Stimulated activated CD8-positive, alpha-beta memory T cell treated with anti-CD3 and anti-CD28 coated beads, Interleukin-15, amount 100 ng/mL, for 1 hour (primary cell): ENCODE data around the gene DDOST.
"Not testable (repeated sequence)": the region's sequence is repeated elsewhere in the genome, so short reads cannot be mapped to it uniquely, and the experiment has no call there.

Experiments
- DNase-seq: peaks from one replicate; pipeline ENCODE4 v3.0.0-alpha.2; 2020; ENCODE audit warnings: low read depth

Gene DDOST

DNA sequence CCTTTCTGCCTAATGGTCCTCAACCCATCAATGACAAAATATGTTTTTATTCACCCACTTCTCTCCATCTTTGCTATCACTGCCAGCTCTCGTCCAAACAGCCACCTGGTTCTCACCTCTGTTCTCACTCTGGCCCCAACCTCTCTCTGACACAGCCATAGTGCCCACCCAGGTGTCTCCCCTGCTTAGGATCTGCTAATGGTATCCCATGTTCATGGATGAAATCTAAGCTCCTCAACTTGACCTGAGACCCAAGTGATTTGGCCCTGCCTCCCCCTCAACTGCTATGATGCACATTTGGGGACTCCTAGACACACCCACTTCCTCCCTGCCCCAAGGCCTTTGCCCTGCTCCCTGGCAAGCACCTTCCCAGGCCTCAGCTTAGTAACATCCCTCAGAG lies 30.7 kb upstream of the DDOST start:
- no peak for DNase-seq

DNA sequence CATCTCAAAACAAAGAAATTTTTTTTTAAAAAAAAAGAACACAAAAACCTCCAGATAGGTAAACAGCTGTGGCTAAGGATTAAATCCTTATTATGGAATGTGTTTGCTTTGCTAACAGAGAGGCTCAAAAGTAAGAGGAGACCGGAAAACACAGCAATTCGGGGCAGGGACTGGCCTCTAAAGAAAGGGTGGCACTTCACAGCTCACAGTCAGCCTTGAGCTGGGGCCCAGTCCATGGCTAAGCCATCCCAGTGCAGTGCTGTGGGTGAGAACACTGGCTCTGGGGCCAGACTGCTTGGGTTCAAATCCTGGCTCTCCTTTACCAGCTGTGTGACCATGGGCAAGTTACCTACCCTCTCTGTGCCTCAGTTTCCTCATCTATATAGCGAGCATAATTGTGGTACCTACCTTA lies 28.5 kb upstream of the DDOST start:
- DNase-seq: no peak

DNA sequence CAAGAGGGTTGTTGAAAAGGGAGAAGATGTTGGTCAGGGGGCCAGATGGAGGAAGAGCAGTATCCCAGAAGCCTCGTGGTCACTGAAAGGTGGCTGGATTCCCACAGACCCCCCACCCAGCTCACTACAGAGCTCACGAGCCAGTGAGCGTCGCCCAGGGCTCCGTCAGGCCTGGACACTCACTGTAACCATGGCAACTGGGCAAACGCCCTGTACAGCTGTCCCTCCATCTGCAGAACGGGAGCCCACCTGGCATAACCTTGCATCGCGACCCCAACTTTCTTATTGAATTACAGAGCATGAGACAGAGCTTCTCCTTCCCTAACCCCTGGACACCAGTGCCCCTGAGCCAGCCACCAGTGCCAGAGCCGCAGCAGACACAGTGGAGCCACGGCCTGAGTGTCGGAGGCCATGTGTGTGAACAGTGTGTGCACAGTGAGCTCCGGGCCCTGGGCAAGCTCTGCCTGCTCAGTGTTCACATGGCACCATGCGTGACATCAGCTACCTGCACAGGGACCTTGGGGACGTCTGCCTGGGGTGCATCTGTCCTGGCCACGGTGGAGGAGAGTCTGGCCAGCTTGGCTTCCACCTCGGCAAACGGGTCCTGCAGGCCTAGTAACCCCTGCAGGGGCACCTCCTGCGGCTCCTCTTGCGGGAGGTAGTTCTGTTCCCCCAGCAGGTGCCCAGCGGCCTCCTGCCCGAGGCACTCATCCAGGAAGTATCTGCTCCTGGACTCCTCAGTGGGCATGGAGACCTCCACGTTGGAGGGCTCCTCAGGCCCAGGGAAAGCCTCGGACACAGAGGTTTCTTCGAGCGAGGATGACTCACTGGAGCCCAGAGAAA lies 25.9 kb upstream of the DDOST start:
- no peak for DNase-seq

DNA sequence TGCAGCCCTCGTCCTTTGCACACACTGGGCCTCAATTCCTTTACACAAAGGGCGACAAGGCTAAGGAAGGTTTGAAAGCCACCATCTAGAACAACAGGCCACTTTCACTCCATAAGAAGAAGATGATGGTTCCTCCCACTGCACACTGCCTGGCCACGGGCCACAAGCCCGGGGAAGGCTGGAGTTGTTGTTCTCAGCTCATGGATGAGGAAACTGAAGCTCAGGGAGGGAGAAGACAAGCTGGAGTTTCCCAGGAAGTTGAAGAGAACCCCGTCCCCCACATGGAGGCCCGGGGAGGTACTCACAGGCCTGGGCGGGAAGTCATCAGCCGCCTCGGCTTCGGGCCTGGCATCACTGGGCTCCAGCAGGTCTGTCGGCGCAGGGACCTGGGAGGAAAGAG lies 24.6 kb upstream of the DDOST start:
- no peak for DNase-seq

GRCh38 chr1:20685099-20685662 lies 24.0 kb upstream of the DDOST start:
- no peak for DNase-seq

GRCh38 chr1:20684651-20685050 lies 23.5 kb upstream of the DDOST start:
- DNase-seq: no peak

DNA sequence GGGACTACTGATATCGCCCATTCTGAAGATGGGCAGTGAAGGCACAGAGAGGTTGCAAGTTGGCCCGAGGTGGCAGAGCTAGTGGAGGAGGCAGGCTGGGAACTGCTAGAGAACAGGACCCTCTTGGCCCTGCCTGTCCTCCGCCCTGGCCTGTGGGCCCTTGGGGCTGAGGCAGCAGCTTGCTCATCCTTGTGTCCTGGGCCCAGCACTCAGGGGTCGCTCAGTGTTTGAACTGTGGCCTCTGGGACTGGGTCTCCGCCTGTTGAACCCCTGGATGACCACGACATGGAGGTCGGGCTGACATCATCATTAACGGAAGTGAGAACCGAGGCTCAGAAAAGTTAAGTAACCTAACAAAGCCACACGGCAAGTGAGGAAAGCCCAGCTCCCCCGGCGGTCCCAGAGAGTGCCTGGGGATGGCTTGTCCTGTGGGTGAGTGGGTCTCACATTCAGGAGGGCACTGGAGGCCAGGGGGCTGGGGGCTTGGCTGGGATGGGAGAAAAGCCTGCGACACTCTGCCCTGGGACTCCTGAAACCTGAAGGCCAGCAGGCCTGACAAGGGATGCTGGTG lies 23.0 kb upstream of the DDOST start:
- no peak for DNase-seq

DNA sequence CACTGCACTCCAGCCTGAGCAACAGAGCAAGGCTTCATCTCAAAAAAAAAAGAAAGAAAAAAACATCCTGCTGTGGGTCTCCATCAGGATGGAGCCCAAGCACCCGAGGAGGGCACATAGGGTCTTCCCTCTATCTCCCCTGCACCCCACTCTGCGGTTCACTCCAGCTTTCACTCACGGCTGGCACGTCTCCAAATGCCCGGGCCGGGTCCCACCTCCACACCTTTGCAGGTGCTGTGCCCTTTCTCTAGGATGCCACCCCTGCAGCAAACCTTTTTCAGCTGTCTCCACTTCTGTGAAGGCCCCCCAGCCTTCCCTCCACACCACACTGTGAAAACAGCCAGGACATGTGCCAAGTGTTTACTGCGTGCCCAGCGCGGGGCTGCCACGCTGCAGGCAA lies 22.4 kb upstream of the DDOST start:
- DNase-seq: no peak

DNA sequence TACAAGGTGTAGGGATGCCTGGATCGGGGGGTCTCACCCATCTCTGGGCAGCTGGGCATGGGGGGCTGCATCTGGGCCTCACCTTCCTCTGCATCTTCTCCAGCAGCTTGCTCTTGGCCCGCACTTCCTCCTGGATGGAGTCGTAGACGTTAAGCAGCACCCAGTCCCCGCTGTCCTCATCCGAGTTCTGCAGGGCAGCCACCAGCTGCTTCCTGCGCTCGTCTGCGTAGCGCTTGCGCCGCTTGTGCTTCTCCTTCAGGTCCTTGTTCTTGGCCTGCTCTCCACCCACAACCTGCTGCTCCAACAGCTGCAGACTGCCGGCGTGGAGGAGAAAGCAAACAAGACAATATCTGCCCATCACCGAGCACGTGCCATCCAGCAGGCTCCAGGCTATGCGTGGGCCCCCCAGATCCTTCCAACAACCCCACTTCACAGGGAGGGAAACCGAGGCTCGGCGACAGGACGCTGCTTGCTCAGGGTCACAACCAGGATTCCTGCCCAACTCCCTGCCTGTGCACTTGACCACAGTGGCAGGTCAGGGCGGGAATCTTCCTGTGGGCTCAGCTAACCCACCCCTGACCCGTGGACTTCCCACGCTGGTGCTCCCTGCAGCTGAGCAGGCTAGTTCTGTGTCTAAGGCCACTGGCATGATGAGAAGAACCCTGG lies 21.5 kb upstream of the DDOST start:
- DNase-seq: no peak

GRCh38 chr1:20681999-20682398 lies 20.8 kb upstream of the DDOST start:
- DNase-seq: no peak

GRCh38 chr1:20680269-20680668 lies 19.1 kb upstream of the DDOST start:
- DNase-seq: no peak

DNA sequence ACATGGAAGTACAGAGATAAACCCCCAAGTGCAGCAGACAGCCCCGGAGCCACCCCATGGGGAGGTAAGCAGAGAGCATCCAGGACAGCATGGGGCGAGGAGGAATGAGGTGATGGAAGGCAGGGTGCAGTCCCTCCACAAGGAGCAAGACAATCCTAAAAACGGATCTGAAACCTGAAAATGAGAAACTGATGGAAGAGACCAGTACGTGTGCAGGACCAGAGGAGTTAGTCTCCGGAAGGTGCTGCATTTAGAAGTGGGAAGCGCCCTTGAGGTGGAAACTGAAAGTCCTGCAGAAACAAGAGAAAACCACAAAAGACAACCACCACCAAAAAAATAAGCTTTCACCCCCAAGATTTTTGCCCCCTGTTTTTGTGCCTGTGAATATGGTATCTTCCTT lies 17.4 kb upstream of the DDOST start:
- no peak for DNase-seq

DNA sequence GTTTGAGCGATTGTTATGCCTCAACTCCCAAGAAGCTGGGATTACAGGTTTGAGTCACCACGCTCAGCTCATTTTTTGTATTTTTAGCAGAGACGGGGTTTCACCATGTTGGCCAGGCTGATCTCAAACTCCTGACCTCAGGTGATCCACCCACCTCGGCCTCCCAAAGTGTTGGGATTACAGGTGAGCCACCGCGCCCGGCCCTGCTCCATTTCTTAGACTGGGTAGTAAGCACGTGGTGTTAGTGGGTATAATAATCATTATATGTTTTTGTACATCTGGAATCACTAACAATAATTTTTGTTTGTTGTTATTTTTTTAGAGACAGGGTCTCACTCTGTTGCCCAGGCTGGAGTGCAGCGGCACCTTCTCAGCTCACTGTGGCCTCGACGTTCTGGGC lies 12.5 kb upstream of the DDOST start:
- DNase-seq: not testable (repeated sequence)

GRCh38 chr1:20672265-20672632 lies 11.1 kb upstream of the DDOST start:
- no peak for DNase-seq

DNA sequence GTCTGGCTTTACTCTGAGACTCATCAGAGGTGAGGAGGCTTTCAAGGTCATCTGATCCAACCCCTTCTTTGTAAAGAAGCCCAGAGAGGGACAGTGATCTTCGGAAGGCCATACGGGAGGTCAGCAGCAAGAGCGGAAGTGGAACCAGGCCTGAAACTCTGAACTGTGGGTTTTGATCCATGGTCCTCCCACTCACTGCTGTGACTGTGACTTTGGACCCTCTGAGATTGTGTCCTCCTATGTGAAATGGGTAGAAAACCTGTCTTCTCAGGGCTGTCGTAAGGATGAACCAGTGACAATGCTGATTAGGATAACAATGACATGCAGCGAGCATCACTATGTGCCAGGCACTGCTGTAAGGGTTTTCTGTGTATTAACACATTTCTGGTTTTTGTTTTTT lies 9.8 kb upstream of the DDOST start:
- DNase-seq: no peak

GRCh38 chr1:20668581-20668980 lies 7.4 kb upstream of the DDOST start:
- no peak for DNase-seq

- no peak for DNase-seq
Observed at GRCh38 chr1:20666804-20667203, 5.6 kb upstream of the DDOST start.

- no peak for DNase-seq
Observed at GRCh38 chr1:20666146-20666545, 5.0 kb upstream of the DDOST start.

DNA sequence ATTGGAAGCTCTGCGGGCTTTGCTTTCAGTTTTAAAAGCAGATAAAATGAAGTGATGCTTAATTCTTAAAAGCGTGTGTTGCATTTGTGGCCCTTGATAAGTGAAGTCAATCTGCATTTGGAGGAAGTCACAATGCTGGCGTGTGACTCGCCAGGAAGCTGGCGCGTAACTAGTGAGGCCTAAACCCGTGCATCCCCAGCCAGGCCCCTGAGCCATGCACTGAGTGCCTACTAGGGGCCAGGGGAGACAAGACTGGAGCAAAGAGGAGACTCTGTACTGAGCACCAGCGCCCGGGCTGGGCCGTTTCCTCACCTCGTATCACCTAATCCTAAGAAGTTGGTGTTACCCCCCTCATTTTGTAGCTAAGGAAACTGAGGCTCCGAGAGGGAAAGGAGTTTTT lies 4.6 kb upstream of the DDOST start:
- DNase-seq: no peak

DNA sequence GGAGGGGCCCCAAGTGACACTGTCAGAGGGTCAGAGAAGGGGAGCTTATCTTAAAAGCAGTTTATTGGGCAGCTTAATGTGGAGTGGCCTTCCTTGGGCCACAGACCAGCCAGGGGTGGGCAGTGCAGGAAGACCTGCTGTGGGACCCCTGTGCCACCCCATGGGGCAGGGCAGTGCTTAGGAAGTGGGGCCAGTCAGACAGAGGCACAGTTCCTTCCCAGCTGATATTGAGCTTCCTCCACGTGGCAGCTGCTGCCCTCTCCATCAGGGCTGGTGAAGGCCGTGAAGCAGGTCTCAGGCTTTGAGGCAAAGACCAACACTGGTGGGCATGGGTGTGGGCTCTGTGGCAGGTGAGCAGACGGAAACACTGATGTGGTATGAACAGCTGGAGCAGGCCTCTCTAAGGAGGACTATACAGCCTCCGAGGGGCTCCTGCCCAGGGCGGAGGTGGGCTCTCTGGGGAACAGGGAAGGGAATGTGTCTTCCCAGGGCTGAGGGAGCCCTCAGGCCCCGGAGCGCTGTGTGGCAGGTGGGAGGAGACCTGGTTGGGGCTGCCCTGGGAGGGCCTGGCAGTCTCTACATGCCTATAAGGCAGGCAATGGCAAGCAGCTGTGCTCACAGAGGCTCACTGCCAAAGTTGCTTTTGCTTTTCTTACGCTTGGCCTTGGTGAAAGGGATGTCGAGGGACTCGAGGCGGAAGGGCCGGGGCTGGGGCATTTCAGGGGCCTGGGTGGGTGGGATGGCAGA lies 3.0 kb upstream of the DDOST start:
- no peak for DNase-seq

- no peak for DNase-seq
Observed at GRCh38 chr1:20663365-20663764, 2.2 kb upstream of the DDOST start.

GRCh38 chr1:20662110-20662475 lies 924 bp upstream of the DDOST start:
- DNase-seq: no peak

GRCh38 chr1:20660847-20661206 lies 342 bp downstream of the DDOST start:
- DNase-seq: no peak
